Small intestine (tissue), 7 donors: ENCODE measurements around the gene DCD. TPM values are rescaled to one million over a fixed set of nuclear protein-coding genes. Genes with fewer than 3 reads are reported as not detected.

ENCODE experiments used
- DNase-seq, 2 donors: peaks; one replicate each; pipeline versions ENCODE4 v3.0.0 to v3.0.0-alpha.2; 2013
- FAIRE-seq: peaks from 2 replicates; lab custom pipeline; 2012; peaks lifted over from hg19 to GRCh38; lab: Jason Lieb, UNC
- H3K27ac ChIP-seq, 3 donors: one replicate each; pipeline ENCODE4 v1.5.1; 2013; ENCODE audit warnings: low read length in 2 of 3, mild to moderate bottlenecking in 2 of 3, control low read depth in 1 of 3, inconsistent platforms in 1 of 3, low read depth in 1 of 3, moderate library complexity in 1 of 3
- H3K27me3 ChIP-seq, 3 donors: one replicate each; pipeline ENCODE4 v1.6.1; 2013; ENCODE audit warnings: low read length in 3 of 3, inconsistent platforms in 1 of 3; ENCODE audit not compliant: control insufficient read depth in 3 of 3, insufficient read depth in 3 of 3
- H3K36me3 ChIP-seq, 3 donors: one replicate each; pipeline ENCODE4 v1.6.1; 2013; ENCODE audit warnings: low read length in 3 of 3, inconsistent platforms in 1 of 3, low read depth in 1 of 3, mild to moderate bottlenecking in 1 of 3, moderate library complexity in 1 of 3; ENCODE audit not compliant: control insufficient read depth in 3 of 3, insufficient read depth in 2 of 3
- H3K4me1 ChIP-seq, 3 donors: one replicate each; pipeline ENCODE4 v1.6.1; 2013; ENCODE audit warnings: low read length in 2 of 3, inconsistent platforms in 1 of 3, low read depth in 1 of 3, mild to moderate bottlenecking in 1 of 3, moderate library complexity in 1 of 3; ENCODE audit not compliant: control insufficient read depth in 3 of 3, insufficient read depth in 2 of 3
- H3K4me3 ChIP-seq, 3 donors: one replicate each; pipeline ENCODE4 v1.5.1; 2013; ENCODE audit warnings: low read length in 3 of 3, control low read depth in 1 of 3, inconsistent platforms in 1 of 3, low read depth in 1 of 3, mild to moderate bottlenecking in 1 of 3, moderate library complexity in 1 of 3
- H3K9me3 ChIP-seq, 2 donors: one replicate each; pipeline ENCODE4 v1.6.1; 2013; ENCODE audit warnings: low read depth in 1 of 2, low read length in 1 of 2; ENCODE audit not compliant: control insufficient read depth in 2 of 2, insufficient read depth in 1 of 2
- WGBS, 3 donors: extraction: QIAGEN DNeasy Blood & Tissue Kit; methylation state at CpG; one replicate each; pipeline ENCODE4 v1.1.7; 2013; 5-methylcytosine and 5-hydroxymethylcytosine counted together
- polyA plus RNA-seq, 4 donors: library from polyadenylated mRNA; stranded (reverse) in 3 of 4; unstranded in 1 of 4; fragments of 200-250 nt in 3 of 4; fragments of 120-200 nt in 1 of 4; gene quantifications; one replicate each; pipeline versions ENCODE4 v1.2.1 to v1.2.3, GENCODE V29; 2013
- donor health status: healthy with polysubstance abuse.
- donor health status: control.
- donor health status: control.
- donor health status: Bipolar disorder and iron deficiency.
- donor health status: healthy.

DCD gene
- polyA plus RNA-seq, 4 donors = not detected

- Histone ChIP-seq H3K27me3 (no peaks in the 10 kb centered on the region), H3K27ac (no peak overlapping the region), H3K9me3 (no peaks in the 10 kb centered on the region), H3K4me3 (no peak overlapping the region), H3K4me1 (no peaks in the 10 kb centered on the region), H3K36me3 (no peaks in the 10 kb centered on the region)
- 80 to 86% (median 82%) methylated on average over 10 of the region's 10 CpGs for WGBS, 3 donors
- FAIRE-seq = no peak
- no peak for DNase-seq
These were observed 12.3 kb upstream of the DCD start for GRCh38 chr12:54660320-54660962.

DNA sequence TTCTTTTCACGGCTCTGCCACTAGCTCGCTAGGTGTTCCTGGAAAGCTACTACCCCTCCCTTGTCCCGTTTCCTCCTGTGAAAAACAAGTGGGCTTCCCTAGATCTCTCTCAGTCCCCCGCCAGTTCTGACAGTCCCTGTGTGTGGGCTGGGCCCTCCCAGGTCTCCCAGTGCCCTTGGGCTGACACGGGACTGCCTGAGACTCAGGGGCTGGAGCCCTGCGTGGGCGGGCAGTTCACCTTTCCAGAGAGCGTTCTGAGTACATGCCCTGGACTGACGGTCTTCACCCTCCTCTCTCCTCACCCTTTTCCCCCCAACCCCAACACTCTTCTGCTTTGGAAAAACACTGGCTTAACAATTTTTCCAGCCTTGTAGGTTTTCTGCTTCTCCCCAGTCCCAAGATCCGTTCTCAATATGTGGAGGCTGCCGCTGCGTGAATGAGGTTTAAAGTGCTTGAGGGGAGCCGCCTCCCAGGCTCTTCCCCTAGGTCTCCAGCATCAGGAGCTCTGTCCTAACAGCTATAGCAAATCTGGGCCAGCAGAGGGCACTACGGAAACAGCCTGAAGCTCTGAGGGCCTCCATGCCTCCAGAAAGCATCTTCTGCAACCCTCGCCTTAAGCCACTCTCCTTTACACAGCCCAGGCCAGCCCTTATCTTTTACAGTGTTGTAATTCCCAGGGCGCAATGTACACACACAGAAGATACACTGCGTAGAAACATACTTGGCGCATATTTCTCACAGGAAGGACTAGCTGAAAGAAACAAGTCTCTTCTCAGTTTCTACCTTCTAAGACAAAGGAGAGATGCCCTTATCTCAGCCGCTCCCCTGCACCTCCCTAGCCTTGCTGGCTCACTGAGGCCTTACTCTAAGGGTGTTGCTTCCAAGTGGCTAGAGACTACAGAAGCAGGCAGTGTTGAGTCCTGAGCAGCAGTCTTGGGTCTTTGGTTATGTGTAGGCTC is 10.4 kb upstream of the DCD start:
- Histone ChIP-seq H3K9me3 (no peaks in the 10 kb centered on the region), H3K4me1 (no peaks in the 10 kb centered on the region), H3K27ac (no peak overlapping the region), H3K27me3 (peaks cover 0 to 3% (median 0%) of the 10 kb centered on the region in 3 donors), H3K4me3 (no peak overlapping the region), H3K36me3 (no peaks in the 10 kb centered on the region)
- FAIRE-seq (no peak), DNase-seq (peak; percentile 29 to 71)
- 48 to 53% (median 49%) methylated on average over 19 of the region's 19 CpGs for WGBS, 3 donors

- Histone ChIP-seq H3K4me1 (no peaks in the 10 kb centered on the region), H3K9me3 (no peaks in the 10 kb centered on the region), H3K27ac (no peak overlapping the region), H3K27me3 (peaks cover 0 to 6% (median 0%) of the 10 kb centered on the region in 3 donors), H3K36me3 (no peaks in the 10 kb centered on the region), H3K4me3 (no peak overlapping the region)
- 76 to 88% (median 76%) methylated on average over 6 of the region's 6 CpGs for WGBS, 3 donors
- FAIRE-seq (no peak), DNase-seq (no peak)
These were observed 9.0 kb upstream of the DCD start for GRCh38 chr12:54657105-54657607.

GRCh38 chr12:54654926-54655325 is 6.8 kb upstream of the DCD start:
- no peaks in the 10 kb centered on the region for H3K4me1 ChIP-seq
- WGBS, 3 donors = 31 to 36% (median 33%) methylated on average over 2 of the region's 2 CpGs
- FAIRE-seq = no peak
- DNase-seq = no peak
- H3K27me3 ChIP-seq = peaks cover 0 to 10% (median 0%) of the 10 kb centered on the region in 3 donors
- H3K27ac ChIP-seq = no peak overlapping the region
- no peaks in the 10 kb centered on the region for H3K9me3 ChIP-seq
- H3K36me3 ChIP-seq = no peaks in the 10 kb centered on the region
- no peak overlapping the region for H3K4me3 ChIP-seq

GRCh38 chr12:54653025-54653424 is 4.9 kb upstream of the DCD start:
- Histone ChIP-seq H3K27ac (no peak overlapping the region), H3K4me3 (no peak overlapping the region), H3K27me3 (peaks cover 0 to 10% (median 0%) of the 10 kb centered on the region in 3 donors), H3K4me1 (no peaks in the 10 kb centered on the region), H3K36me3 (no peaks in the 10 kb centered on the region), H3K9me3 (no peaks in the 10 kb centered on the region)
- no peak for FAIRE-seq
- no peak for DNase-seq
- WGBS, 3 donors = 72 to 82% (median 79%) methylated on average over 9 of the region's 9 CpGs

DNA sequence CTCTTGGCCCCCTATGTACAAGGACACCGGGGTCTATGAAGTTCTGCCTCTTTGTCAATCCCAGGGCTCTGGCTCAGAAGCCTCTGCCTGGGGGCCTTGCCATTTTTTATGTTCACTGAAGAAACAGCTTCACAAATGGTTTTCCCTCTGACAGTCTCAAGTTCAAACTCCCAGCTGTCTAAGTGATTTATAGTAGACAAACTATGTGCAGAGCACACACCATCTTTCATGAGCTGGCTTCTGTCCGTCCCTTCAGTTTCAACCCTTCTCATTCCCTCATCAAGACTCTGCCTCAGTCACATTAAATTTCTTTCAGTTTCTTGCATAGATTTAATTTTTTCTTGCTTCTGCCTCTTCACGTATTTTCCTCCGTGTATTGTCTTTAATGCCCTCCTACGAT is 2.7 kb upstream of the DCD start:
- FAIRE-seq (no peak), DNase-seq (no peak)
- no peaks in the 10 kb centered on the region for H3K4me1 ChIP-seq
- H3K27ac ChIP-seq = no peak overlapping the region
- WGBS, 3 donors = 73 to 80% (median 79%) methylated on average over 5 of the region's 5 CpGs
- no peaks in the 10 kb centered on the region for H3K9me3 ChIP-seq
- H3K36me3 ChIP-seq = no peaks in the 10 kb centered on the region
- H3K27me3 ChIP-seq = peaks cover 0 to 10% (median 0%) of the 10 kb centered on the region in 3 donors
- H3K4me3 ChIP-seq = no peak overlapping the region

- Histone ChIP-seq H3K27ac (no peak overlapping the region), H3K4me1 (no peaks in the 10 kb centered on the region), H3K9me3 (no peaks in the 10 kb centered on the region), H3K36me3 (no peaks in the 10 kb centered on the region), H3K27me3 (peaks cover 0 to 10% (median 2%) of the 10 kb centered on the region in 3 donors), H3K4me3 (no peak overlapping the region)
- 22 to 50% (median 45%) methylated on average over 4 of the region's 4 CpGs for WGBS, 3 donors
- DNase-seq (no peak), FAIRE-seq (no peak)
These were observed 2.2 kb upstream of the DCD start for GRCh38 chr12:54650409-54650808.

DNA sequence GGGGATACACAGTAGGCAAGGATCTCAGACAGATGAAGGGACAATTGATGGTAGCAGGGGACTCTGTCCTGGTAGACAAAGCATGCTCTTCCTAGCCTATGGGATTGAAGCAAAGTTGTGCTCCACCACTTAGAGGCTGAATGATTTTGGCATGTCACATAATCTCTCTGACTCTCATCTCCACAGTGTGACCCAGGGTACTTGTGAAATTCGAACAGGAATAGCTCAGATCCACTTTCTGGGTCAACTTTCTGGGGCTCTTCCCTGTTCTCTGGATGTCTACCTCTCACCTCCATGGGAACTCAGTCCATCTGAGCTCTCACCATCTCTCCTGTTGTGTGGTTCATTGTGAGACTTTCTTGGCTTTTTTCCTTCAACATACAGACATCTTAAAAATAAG is 1.7 kb upstream of the DCD start:
- Histone ChIP-seq H3K4me3 (no peak overlapping the region), H3K9me3 (no peaks in the 10 kb centered on the region), H3K27ac (no peak overlapping the region), H3K36me3 (no peaks in the 10 kb centered on the region), H3K4me1 (no peaks in the 10 kb centered on the region), H3K27me3 (peaks cover 0 to 10% (median 3%) of the 10 kb centered on the region in 3 donors)
- FAIRE-seq (no peak), DNase-seq (no peak)
- WGBS, 3 donors = 12 to 45% (median 13%) methylated on average over 1 of the region's 1 CpG
